H1 (cell line): ENCODE measurements around the gene GPR35. TPM values are rescaled to one million over a fixed set of nuclear protein-coding genes. Genes with fewer than 3 reads are reported as not detected.

ENCODE experiments used
- CTCF ChIA-PET: fragments of 300-600 bp; sonication (Branson Sonifier 250); formaldehyde crosslinking; loops from one replicate; lab custom pipeline; 2021; ENCODE audit not compliant: partially characterized antibody; lab: Charles Lee
- POLR2A ChIA-PET: fragments of 300-600 bp; sonication (Branson Sonifier 250); formaldehyde crosslinking; loops from one replicate; lab custom pipeline; 2021; ENCODE audit warnings: inconsistent platforms; ENCODE audit not compliant: partially characterized antibody; lab: Charles Lee
- DNase-seq, 2 experiments: peaks; one replicate each; pipeline versions ENCODE4 v3.0.0 to v3.0.0-alpha.2; 2010 to 2022; ENCODE audit warnings: low spot score in 2 of 2, low read depth in 1 of 2, mixed read lengths in 1 of 2
- FAIRE-seq: peaks from 2 replicates; lab custom pipeline; 2011; peaks lifted over from hg19 to GRCh38; lab: Jason Lieb, UNC
- H2AFZ ChIP-seq: 2 replicates; pipeline ENCODE4 v1.8.1; 2012; ENCODE audit warnings: low read length, inconsistent platforms
- H2AK5ac ChIP-seq: 2 replicates; pipeline ENCODE4 v1.6.1; 2013; ENCODE audit warnings: low read depth, low read length
- H2BK120ac ChIP-seq: replicated peaks from 2 replicates; pipeline ENCODE3; 2013; ENCODE audit warnings: low read depth, low read length, inconsistent platforms
- H2BK12ac ChIP-seq: 2 replicates; pipeline ENCODE4 v1.6.1; 2013; ENCODE audit warnings: low read depth, low read length
- H2BK15ac ChIP-seq: 2 replicates; pipeline ENCODE4 v1.6.1; 2013; ENCODE audit warnings: low read length
- H2BK20ac ChIP-seq: 2 replicates; pipeline ENCODE4 v1.6.1; 2013; ENCODE audit warnings: low read length
- H2BK5ac ChIP-seq: 2 replicates; pipeline ENCODE4 v1.6.1; 2013; ENCODE audit warnings: low read depth, low read length
- H3K14ac ChIP-seq: 2 replicates; pipeline ENCODE4 v1.6.1; 2013; ENCODE audit warnings: inconsistent platforms; ENCODE audit not compliant: insufficient read length
- H3K18ac ChIP-seq: 2 replicates; pipeline ENCODE4 v1.6.1; 2013; ENCODE audit warnings: low read length; ENCODE audit errors: extremely low read depth
- H3K23ac ChIP-seq: 2 replicates; pipeline ENCODE4 v1.6.1; 2013; ENCODE audit warnings: inconsistent platforms; ENCODE audit not compliant: insufficient read length
- H3K23me2 ChIP-seq: 2 replicates; pipeline ENCODE4 v1.6.1; 2013; ENCODE audit warnings: low read depth, low read length
- H3K27ac ChIP-seq: 2 replicates; pipeline ENCODE4 v1.6.1; 2011; ENCODE audit warnings: low read depth, low read length, inconsistent platforms
- H3K27me3 ChIP-seq, 4 experiments: replicated peaks in 1 of 4; 1 replicate in 1 of 4; 2 replicates in 3 of 4; pipeline versions ENCODE4 v1.6.1 to v1.8.1; 2011 to 2013; ENCODE audit warnings: low read length in 3 of 4, mild to moderate bottlenecking in 3 of 4, inconsistent platforms in 2 of 4, mixed read lengths in 2 of 4, moderate library complexity in 1 of 4; ENCODE audit not compliant: control insufficient read depth in 3 of 4, insufficient read depth in 3 of 4; ENCODE audit errors: extremely low read depth in 1 of 4
- H3K36me3 ChIP-seq, 4 experiments: 2 replicates each; pipeline versions ENCODE4 v1.6.1 to v1.8.1; 2011 to 2013; ENCODE audit warnings: mild to moderate bottlenecking in 4 of 4, low read length in 3 of 4, moderate library complexity in 2 of 4, control low read depth in 1 of 4, inconsistent platforms in 1 of 4; ENCODE audit not compliant: insufficient read depth in 4 of 4, control insufficient read depth in 2 of 4
- H3K4ac ChIP-seq: replicated peaks from 2 replicates; pipeline ENCODE3; 2013; ENCODE audit warnings: low read length, low read depth, mixed read lengths, inconsistent platforms; ENCODE audit not compliant: insufficient read length
- H3K4me1 ChIP-seq, 4 experiments: replicated peaks in 1 of 4; 1 replicate in 1 of 4; 2 replicates in 3 of 4; pipeline versions ENCODE4 v1.6.1 to v1.8.1; 2011 to 2013; ENCODE audit warnings: low read length in 3 of 4, inconsistent platforms in 2 of 4, mixed read lengths in 1 of 4; ENCODE audit not compliant: insufficient read depth in 4 of 4, control insufficient read depth in 3 of 4
- H3K4me2 ChIP-seq, 2 experiments: 2 replicates each; pipeline versions ENCODE4 v1.6.1 to v1.8.1; 2011 to 2013; ENCODE audit warnings: low read depth in 2 of 2, low read length in 2 of 2, control low read depth in 1 of 2, inconsistent platforms in 1 of 2, mild to moderate bottlenecking in 1 of 2; ENCODE audit not compliant: insufficient read depth in 1 of 2
- H3K4me3 ChIP-seq, 4 experiments: fragments of 200-600, 300-600 bp in 1 of 4; sonication (generic), shearing (Covaris generic), sonication (Bioruptor Twin) in 1 of 4; 2 replicates each; pipeline versions ENCODE4 v1.5.1 to v1.8.1; 2011 to 2016; ENCODE audit warnings: low read length in 4 of 4, low read depth in 3 of 4, control low read depth in 2 of 4, inconsistent platforms in 2 of 4, mild to moderate bottlenecking in 2 of 4, mixed read lengths in 1 of 4, moderate library complexity in 1 of 4; ENCODE audit not compliant: insufficient read depth in 2 of 4; ENCODE audit errors: extremely low read depth in 1 of 4
- H3K56ac ChIP-seq: replicated peaks from 2 replicates; pipeline ENCODE3; 2013; ENCODE audit warnings: low read depth, mild to moderate bottlenecking, mixed read lengths, low read length, inconsistent platforms; ENCODE audit not compliant: insufficient read length
- H3K79me1 ChIP-seq: 2 replicates; pipeline ENCODE4 v1.6.1; 2013; ENCODE audit warnings: low read depth, low read length, control low read depth
- H3K79me2 ChIP-seq, 2 experiments: 2 replicates each; pipeline versions ENCODE4 v1.6.1 to v1.8.1; 2012 to 2013; ENCODE audit warnings: low read length in 2 of 2, mild to moderate bottlenecking in 2 of 2, inconsistent platforms in 1 of 2; ENCODE audit not compliant: insufficient read depth in 2 of 2, control insufficient read depth in 1 of 2
- H3K9ac ChIP-seq, 4 experiments: replicated peaks in 1 of 4; 1 replicate in 1 of 4; 2 replicates in 3 of 4; pipeline versions ENCODE4 v1.6.1 to v1.8.1; 2011 to 2013; ENCODE audit warnings: low read depth in 3 of 4, low read length in 3 of 4, control low read depth in 2 of 4, mild to moderate bottlenecking in 2 of 4, moderate library complexity in 2 of 4, inconsistent platforms in 1 of 4; ENCODE audit errors: extremely low read depth in 1 of 4
- H3K9me3 ChIP-seq, 2 experiments: 2 replicates each; pipeline versions ENCODE4 v1.6.1 to v1.8.1; 2012 to 2013; ENCODE audit warnings: mild to moderate bottlenecking in 2 of 2, moderate library complexity in 2 of 2, control low read depth in 1 of 2, inconsistent platforms in 1 of 2, low read depth in 1 of 2, low read length in 1 of 2, mixed read lengths in 1 of 2; ENCODE audit not compliant: insufficient read depth in 2 of 2
- H4K20me1 ChIP-seq, 2 experiments: replicated peaks in 1 of 2; 2 replicates each; pipeline versions ENCODE3 to v1.8.1; 2011 to 2013; ENCODE audit warnings: inconsistent platforms in 2 of 2, low read length in 2 of 2, mild to moderate bottlenecking in 1 of 2; ENCODE audit not compliant: insufficient read depth in 2 of 2, control insufficient read depth in 1 of 2
- H4K5ac ChIP-seq: 2 replicates; pipeline ENCODE4 v1.6.1; 2013; ENCODE audit warnings: low read length, low read depth, mixed read lengths, inconsistent platforms; ENCODE audit not compliant: insufficient read length
- H4K8ac ChIP-seq: 2 replicates; pipeline ENCODE4 v1.8.0; 2013; ENCODE audit warnings: mild to moderate bottlenecking, moderate library complexity, low read length, inconsistent platforms; ENCODE audit not compliant: insufficient read depth; ENCODE audit errors: extremely low read depth
- H4K91ac ChIP-seq: replicated peaks from 2 replicates; pipeline ENCODE3; 2013; ENCODE audit warnings: low read length, mixed read lengths, inconsistent platforms; ENCODE audit not compliant: insufficient read length
- ATF2 ChIP-seq: IDR thresholded peaks from 2 replicates; pipeline ENCODE4 v1.6.1; 2012; ENCODE audit warnings: low read length, inconsistent platforms
- CBX5 ChIP-seq: fragments of 300-800, 300-1000 bp; sonication (generic); IDR thresholded peaks from 2 replicates; pipeline ENCODE4 v1.7.1; 2016; ENCODE audit warnings: antibody characterized with exemption, low read length, low read depth
- EZH2 ChIP-seq: fragments of 200-600 bp; sonication (generic); IDR thresholded peaks from 2 replicates; pipeline ENCODE4 v1.7.1; 2012; ENCODE audit warnings: low read depth, mild to moderate bottlenecking, moderate library complexity, low read length, inconsistent platforms; ENCODE audit not compliant: severe bottlenecking
- YY1 ChIP-seq: IDR thresholded peaks from 2 replicates; pipeline ENCODE4 v1.6.1; 2011; ENCODE audit warnings: low read depth, mild to moderate bottlenecking, low read length
- WGBS, 2 experiments: shearing (Covaris generic) in 1 of 2; methylation state at CpG; one replicate each; pipeline versions ENCODE4 v1.1.6 to v1.1.7; 2013 to 2015; ENCODE audit warnings: low lambda C conversion rate in 2 of 2, mixed read lengths in 2 of 2, inconsistent platforms in 1 of 2, low coverage in 1 of 2, missing lambda C conversion rate in 1 of 2; ENCODE audit not compliant: insufficient replicate concordance in 2 of 2, insufficient coverage in 1 of 2, insufficient read length in 1 of 2; ENCODE audit errors: extremely low coverage in 1 of 2, missing lambda C conversion rate in 1 of 2; 5-methylcytosine and 5-hydroxymethylcytosine counted together
- polyA plus RNA-seq, 7 experiments: library from polyadenylated mRNA; depleted of rRNA in 3 of 7; stranded (reverse) in 5 of 7; unstranded in 2 of 7; fragments of >200 nt in 5 of 7; fragments of 200-250 nt in 2 of 7; gene quantifications; 1 replicate in 5 of 7; 2 replicates in 1 of 7; 4 replicates in 1 of 7; pipeline versions ENCODE4 v1.2.1 to v1.2.3, GENCODE V29; 2011 to 2013; ENCODE audit warnings: missing spikeins in 2 of 7, mixed read lengths in 2 of 7
- total RNA-seq: library from RNA; stranded (reverse); fragmentation: NEBNext Ultra II Directional; extraction: Animal tissue kit (Norgen Biotek cat#: 25700); gene quantifications from 2 replicates; pipeline ENCODE4 v1.2.1, GENCODE V29; 2021

GPR35 gene
- total and polyA plus RNA-seq, 2 of the 8 experiments (the other 6 are each of a cell fraction or from before 2014, with no cell fraction given): 0.47 TPM; not detected in 1

- Histone ChIP-seq H2BK15ac (no peak overlapping the region), H2AK5ac (no peak overlapping the region), H3K23me2 (peaks cover 12% of the 10 kb centered on the region; the same call in 1 of the 2 replicates), H3K14ac (no peak overlapping the region), H3K4me3 (peak overlapping the region; percentile 94 to 97 (median 95); a peak in 6 of 8 replicates), H3K56ac (no peak overlapping the region), H3K9ac (no peak overlapping the region), H4K8ac (no peak overlapping the region), H3K27me3 (no peaks in the 10 kb centered on the region), H3K4ac (no peak overlapping the region), H2BK5ac (no peak overlapping the region), H3K79me2 (peaks cover 4 to 45% of the 10 kb centered on the region in 2 experiments; a peak in 3 of 4 replicates), H3K79me1 (peaks cover 17% of the 10 kb centered on the region), H4K91ac (no peak overlapping the region), H2BK20ac (no peak overlapping the region), H3K18ac (no peak overlapping the region), H2AFZ (no peak overlapping the region), H3K23ac (no peak overlapping the region), H3K4me2 (peak overlapping the region; percentile 77 to 95), H4K20me1 (peaks cover 5 to 31% of the 10 kb centered on the region in 2 experiments), H4K5ac (no peak overlapping the region), H3K9me3 (no peaks in the 10 kb centered on the region), H3K4me1 (peaks cover 0 to 14% (median 11%) of the 10 kb centered on the region in 4 experiments; a peak in 6 of 7 replicates), H2BK120ac (no peak overlapping the region), H3K27ac (no peak overlapping the region), H2BK12ac (no peak overlapping the region), H3K36me3 (peaks cover 0 to 8% (median 6%) of the 10 kb centered on the region in 4 experiments; a peak in 4 of 8 replicates)
- WGBS, 2 experiments: 91% methylated on average over 10 of the region's 10 CpGs; no CpG with 5 or more reads in 1 of the 2 experiments
- ChIA-PET POLR2A (interaction anchor here (1.3 to 3.2 kb wide), 3 partner anchors 8 to 22 kb away, joined by 4 to 21 read pairs (median 5); no protein-coding TSS in a partner anchor), CTCF (interaction anchor here (0.8 to 5.1 kb wide), 7 partner anchors 8 to 150 kb away, joined by 3 to 37 read pairs (median 8); partner anchors contain the start of gene ANKMY1)
- DNase-seq (no peak), FAIRE-seq (no peak)
- TF ChIP-seq EZH2 (no peak), ATF2 (no peak), CBX5 (no peak), YY1 (no peak)
Observed at GRCh38 chr2:240588006-240588655, 37.1 kb upstream of the GPR35 start.
